Fibroblast of pulmonary artery (primary cell): ENCODE measurements around the gene SYMPK.

Source experiments
- DNase-seq: peaks from one replicate; pipeline ENCODE4 v3.0.0-alpha.2; 2010; ENCODE audit warnings: low read depth
- H3K4me3 ChIP-seq: replicated peaks from 2 replicates; pipeline ENCODE4 v1.5.1; 2011; ENCODE audit warnings: low read depth, mild to moderate bottlenecking, control low read depth, low read length, moderate library complexity
- TF ChIP-seq, protein P1 (sequence below): IDR thresholded peaks from 2 replicates; pipeline ENCODE4 v1.5.1; 2011; ENCODE audit warnings: mild to moderate bottlenecking, control low read depth, low read length, inconsistent platforms; ENCODE audit errors: missing control alignments

SYMPK gene

DNA sequence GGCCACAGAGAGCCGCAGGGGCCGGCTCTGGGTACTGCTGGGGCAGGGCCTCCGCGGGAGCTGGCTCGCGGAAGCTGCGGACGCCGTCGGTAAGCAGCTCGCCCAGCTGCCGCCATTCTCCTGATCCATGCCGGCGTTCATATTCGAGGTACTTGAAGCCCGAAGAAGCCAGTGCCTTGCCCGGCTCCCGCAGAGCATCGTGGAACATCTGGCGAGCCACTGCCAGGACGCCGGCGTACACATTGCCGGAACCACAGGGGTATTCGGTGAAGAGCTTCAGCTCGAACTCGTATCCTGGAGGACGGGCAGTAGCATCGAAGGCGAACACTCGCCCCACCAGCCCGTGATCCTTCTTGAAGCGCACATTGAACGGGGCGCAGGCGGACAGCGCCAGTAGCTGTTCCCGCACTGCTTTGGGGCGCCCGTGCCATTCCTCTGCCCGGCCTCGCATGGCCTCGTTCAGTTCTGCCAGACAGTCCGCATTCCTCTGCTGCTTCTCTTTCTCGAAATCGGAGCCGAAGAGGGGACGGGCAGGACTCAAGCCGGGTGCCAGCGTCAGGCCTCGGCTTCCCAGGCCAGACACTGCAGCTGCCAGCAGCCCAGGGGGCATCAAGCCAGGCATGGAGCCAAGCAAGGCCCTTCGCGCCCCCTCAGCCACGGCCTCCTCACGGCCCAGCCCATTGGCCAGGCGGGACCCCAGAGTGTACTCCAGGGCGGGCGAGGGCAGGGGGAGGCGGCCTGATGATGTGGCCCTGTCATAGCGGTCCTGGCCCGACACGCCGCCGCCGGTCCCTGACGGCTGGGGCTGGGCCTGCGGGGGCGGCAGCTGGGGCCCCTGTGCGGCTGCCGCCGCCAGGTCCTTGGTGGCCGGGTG lies 22.0 kb upstream of the SYMPK start:
- H3K4me3 ChIP-seq, result peak overlapping the region; percentile 70
- no peak for DNase-seq
- TF ChIP-seq, protein P1, sequence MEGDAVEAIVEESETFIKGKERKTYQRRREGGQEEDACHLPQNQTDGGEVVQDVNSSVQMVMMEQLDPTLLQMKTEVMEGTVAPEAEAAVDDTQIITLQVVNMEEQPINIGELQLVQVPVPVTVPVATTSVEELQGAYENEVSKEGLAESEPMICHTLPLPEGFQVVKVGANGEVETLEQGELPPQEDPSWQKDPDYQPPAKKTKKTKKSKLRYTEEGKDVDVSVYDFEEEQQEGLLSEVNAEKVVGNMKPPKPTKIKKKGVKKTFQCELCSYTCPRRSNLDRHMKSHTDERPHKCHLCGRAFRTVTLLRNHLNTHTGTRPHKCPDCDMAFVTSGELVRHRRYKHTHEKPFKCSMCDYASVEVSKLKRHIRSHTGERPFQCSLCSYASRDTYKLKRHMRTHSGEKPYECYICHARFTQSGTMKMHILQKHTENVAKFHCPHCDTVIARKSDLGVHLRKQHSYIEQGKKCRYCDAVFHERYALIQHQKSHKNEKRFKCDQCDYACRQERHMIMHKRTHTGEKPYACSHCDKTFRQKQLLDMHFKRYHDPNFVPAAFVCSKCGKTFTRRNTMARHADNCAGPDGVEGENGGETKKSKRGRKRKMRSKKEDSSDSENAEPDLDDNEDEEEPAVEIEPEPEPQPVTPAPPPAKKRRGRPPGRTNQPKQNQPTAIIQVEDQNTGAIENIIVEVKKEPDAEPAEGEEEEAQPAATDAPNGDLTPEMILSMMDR, result no peak

DNA sequence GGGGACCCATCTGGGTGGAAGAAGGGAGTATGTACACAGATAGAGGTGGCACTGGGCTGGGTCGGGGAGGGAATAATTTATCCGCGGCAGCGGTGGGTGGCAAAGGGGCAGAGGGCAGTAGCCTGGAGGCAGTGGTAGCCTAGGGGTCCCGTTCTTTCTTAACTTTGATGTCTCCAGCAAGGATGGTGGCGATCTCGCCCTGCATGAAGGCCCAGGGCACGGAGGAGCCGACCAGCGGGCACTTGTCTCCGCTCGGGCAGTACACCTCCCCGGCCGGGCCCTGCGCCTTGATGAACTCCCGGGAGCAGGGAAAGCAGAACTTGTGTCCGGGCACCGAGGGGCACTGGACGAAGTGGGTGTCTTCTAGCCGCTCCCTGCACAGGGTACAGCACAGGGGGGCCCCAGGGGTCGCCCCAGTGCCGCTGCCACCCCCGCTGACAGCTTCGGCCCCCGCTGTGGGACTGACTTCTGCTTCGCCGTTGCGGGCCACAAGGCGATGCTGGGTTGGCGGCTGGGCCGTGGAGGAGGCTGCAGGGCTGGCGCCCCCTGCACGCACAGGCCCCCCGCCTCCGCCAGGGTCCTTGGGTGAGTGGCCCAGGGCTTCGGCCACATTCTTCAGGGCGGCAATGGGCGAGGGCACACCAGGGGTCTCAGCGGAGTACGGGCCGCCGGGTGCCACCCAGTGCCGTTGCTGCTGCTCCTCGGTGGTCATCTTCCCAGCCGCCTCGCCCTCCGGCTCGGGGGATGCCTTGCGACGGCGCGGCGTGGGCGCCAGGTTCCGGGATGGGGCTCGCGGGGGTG lies 21.1 kb upstream of the SYMPK start:
- TF ChIP-seq, protein P1, result no peak
- H3K4me3 ChIP-seq, result no peak overlapping the region
- DNase-seq, result no peak

DNA sequence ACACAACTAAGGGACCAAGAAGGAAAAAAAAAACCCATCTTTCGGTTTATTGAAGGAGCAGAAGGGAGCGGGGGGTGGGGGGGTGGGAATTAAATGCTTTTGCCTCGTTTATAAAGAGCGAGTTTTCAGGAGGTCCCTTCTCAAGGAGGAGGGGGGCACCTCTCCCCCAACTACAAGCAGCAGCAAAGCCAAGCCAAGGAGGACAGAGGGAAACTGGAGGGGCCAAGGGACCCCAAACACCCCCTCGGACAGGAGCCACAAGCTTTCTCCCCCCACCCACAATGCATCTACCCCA lies 20.6 kb upstream of the SYMPK start:
- H3K4me3 ChIP-seq, result no peak overlapping the region
- TF ChIP-seq, protein P1, result no peak

DNA sequence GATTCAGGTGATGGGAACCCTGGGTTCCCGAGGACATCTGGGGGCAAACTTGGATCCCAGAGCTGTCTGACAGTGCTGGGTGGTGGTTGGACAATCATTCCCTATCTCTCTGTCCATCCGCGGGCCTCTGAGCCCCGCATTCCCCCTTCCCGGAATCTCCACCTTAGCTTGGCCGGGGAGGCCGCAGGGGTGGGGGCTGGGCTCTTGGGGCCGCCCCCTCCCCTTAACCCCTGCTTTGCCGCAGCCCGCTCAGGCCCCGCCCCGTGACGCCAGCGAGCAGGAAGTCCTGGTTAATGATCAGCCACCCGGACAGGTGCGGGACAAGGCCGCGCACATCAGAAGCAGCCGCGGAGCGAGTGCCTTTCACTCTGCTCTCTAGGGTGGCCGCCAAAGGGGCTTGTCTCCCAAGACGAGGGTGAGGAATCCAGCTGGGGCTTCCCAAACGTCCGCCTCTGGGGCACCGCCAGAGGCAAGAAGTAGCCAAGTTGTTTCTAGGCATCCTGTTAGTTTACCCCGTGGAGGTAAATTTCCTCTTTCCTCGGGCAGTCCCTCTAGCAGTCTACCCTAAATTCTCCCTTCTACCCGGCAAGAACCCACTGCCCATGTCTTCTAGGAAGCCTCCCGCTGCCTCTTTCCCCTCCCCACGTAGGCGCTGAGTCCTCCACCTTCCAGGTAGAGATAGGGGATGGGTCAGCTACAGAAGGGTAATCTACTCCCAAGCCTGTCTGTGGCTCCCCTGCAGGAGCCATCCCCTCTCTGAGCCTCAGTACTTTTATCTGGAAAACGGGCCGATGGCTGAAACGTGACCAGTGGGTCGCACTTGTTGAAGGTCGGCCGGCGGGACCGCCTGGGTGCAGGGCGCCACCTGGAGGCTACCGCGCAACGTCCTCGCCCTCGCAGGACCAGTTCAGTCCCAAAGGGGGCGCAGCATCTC lies 20.0 kb upstream of the SYMPK start:
- no peak overlapping the region for H3K4me3 ChIP-seq
- TF ChIP-seq, protein P1, result peak; percentile 99
- peak; percentile 92 for DNase-seq

More for the DNA sequence above, 20.6 kb upstream of the SYMPK start:
- DNase-seq, result no peak

DNA sequence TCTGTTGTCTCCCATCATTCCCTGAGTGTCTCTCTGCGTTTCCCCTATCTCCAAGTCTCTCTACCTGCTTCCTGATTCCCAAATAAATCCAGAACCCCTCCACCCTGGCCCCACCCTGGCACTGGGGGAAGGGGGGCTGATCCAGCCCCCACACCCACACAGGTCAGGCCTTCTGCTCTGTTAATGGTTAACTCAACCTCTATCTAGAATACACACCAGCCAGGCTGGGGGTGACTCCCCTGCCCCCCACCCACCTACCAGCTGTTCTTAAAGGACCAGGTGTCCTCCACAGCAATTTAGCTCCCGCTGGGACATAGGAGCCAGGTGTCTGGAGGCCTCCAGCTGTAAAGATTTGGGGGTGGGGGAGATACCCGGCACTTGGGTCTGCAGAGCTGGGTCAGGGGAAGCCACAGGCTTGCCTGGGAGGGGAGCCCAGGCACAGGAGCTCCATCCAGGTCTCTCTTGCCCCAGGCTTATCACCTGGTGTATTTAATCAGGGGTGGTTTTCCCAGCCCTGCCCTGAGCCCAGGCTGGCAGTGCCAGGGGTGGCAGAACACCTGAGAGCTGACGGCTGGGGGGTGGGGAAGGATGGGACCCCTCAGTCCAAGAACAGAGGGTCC lies 19.1 kb upstream of the SYMPK start:
- H3K4me3 ChIP-seq, result no peak overlapping the region
- TF ChIP-seq, protein P1, result no peak
- DNase-seq, result no peak
